WTC11 (cell line): Measurements from ENCODE around the gene NAV2.

Experiments
- SMAD3 ChIP-seq: sonication (generic); formaldehyde crosslinking; IDR thresholded peaks from 2 replicates; pipeline ENCODE4 v1.8.0; 2022; ENCODE audit warnings: missing genetic modification reagents, mild to moderate bottlenecking, borderline replicate concordance
- TF ChIP-seq, protein P1 (sequence below): fragments of 200-600 bp; IDR thresholded peaks from 2 replicates; pipeline ENCODE4 v1.8.0; 2022; ENCODE audit warnings: antibody characterized with exemption
- TF ChIP-seq, protein P2 (sequence below): sonication (generic); formaldehyde crosslinking; IDR thresholded peaks from 2 replicates; pipeline ENCODE4 v1.8.1; 2023; ENCODE audit warnings: mild to moderate bottlenecking, missing genetic modification reagents, moderate library complexity
- TF ChIP-seq, protein P3 (sequence below): sonication (generic); formaldehyde crosslinking; IDR thresholded peaks from 2 replicates; pipeline ENCODE4 v1.8.1; 2022; ENCODE audit warnings: missing genetic modification reagents, borderline replicate concordance
- TF ChIP-seq, protein P4 (sequence below): sonication (generic); formaldehyde crosslinking; IDR thresholded peaks from 2 replicates; pipeline ENCODE4 v1.8.0; 2022; ENCODE audit warnings: mild to moderate bottlenecking, missing genetic modification reagents
- TF ChIP-seq, protein P5 (sequence below): sonication (generic); formaldehyde crosslinking; IDR thresholded peaks from 2 replicates; pipeline ENCODE4 v1.8.0; 2022; ENCODE audit warnings: mild to moderate bottlenecking, missing genetic modification reagents

DNA sequence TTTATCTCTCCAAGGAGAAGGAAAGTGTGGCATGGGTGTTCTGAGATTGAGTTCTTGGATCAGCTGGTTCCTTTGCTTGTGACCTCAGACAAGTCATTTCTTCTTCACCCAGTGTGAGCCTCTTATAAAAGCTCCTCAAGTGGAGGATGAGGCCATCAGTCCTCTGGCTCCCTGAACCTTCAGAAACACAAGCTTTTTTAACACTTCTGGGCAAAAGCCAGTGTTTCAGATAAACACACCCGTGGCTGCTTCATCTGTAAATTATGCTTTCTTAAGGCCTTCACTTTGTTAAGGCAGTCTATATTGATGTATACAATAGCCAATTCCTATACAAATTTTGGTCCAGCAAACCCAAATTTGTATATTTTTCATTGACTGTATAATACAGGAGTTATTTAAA is 267.8 kb downstream of the NAV2 start:
- TF ChIP-seq, protein P1, sequence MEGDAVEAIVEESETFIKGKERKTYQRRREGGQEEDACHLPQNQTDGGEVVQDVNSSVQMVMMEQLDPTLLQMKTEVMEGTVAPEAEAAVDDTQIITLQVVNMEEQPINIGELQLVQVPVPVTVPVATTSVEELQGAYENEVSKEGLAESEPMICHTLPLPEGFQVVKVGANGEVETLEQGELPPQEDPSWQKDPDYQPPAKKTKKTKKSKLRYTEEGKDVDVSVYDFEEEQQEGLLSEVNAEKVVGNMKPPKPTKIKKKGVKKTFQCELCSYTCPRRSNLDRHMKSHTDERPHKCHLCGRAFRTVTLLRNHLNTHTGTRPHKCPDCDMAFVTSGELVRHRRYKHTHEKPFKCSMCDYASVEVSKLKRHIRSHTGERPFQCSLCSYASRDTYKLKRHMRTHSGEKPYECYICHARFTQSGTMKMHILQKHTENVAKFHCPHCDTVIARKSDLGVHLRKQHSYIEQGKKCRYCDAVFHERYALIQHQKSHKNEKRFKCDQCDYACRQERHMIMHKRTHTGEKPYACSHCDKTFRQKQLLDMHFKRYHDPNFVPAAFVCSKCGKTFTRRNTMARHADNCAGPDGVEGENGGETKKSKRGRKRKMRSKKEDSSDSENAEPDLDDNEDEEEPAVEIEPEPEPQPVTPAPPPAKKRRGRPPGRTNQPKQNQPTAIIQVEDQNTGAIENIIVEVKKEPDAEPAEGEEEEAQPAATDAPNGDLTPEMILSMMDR, result no peak
- TF ChIP-seq, protein P2, sequence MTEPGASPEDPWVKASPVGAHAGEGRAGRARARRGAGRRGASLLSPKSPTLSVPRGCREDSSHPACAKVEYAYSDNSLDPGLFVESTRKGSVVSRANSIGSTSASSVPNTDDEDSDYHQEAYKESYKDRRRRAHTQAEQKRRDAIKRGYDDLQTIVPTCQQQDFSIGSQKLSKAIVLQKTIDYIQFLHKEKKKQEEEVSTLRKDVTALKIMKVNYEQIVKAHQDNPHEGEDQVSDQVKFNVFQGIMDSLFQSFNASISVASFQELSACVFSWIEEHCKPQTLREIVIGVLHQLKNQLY (CRISPR knock-in tag), result no peak
- TF ChIP-seq, protein P3, sequence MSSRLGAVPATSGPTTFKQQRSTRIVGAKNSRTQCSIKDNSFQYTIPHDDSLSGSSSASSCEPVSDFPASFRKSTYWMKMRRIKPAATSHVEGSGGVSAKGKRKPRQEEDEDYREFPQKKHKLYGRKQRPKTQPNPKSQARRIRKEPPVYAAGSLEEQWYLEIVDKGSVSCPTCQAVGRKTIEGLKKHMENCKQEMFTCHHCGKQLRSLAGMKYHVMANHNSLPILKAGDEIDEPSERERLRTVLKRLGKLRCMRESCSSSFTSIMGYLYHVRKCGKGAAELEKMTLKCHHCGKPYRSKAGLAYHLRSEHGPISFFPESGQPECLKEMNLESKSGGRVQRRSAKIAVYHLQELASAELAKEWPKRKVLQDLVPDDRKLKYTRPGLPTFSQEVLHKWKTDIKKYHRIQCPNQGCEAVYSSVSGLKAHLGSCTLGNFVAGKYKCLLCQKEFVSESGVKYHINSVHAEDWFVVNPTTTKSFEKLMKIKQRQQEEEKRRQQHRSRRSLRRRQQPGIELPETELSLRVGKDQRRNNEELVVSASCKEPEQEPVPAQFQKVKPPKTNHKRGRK (CRISPR knock-in tag), result no peak
- TF ChIP-seq, protein P4, sequence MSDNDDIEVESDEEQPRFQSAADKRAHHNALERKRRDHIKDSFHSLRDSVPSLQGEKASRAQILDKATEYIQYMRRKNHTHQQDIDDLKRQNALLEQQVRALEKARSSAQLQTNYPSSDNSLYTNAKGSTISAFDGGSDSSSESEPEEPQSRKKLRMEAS (CRISPR knock-in tag), result no peak
- TF ChIP-seq SMAD3, result no peak
- TF ChIP-seq, protein P5, sequence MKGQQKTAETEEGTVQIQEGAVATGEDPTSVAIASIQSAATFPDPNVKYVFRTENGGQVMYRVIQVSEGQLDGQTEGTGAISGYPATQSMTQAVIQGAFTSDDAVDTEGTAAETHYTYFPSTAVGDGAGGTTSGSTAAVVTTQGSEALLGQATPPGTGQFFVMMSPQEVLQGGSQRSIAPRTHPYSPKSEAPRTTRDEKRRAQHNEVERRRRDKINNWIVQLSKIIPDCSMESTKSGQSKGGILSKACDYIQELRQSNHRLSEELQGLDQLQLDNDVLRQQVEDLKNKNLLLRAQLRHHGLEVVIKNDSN (CRISPR knock-in tag), result no peak
